HG03558 (cell line): ENCODE measurements around the gene RBM28.

Experiments used
- ATAC-seq: cut with Tn5 transposase; IDR thresholded peaks from one replicate; pipeline ENCODE4 v1.9.1; 2021; ENCODE audit warnings: moderate number of reproducible peaks; ENCODE audit not compliant: unreplicated experiment; ENCODE audit errors: extremely low read depth

The RBM28 gene, protein sequence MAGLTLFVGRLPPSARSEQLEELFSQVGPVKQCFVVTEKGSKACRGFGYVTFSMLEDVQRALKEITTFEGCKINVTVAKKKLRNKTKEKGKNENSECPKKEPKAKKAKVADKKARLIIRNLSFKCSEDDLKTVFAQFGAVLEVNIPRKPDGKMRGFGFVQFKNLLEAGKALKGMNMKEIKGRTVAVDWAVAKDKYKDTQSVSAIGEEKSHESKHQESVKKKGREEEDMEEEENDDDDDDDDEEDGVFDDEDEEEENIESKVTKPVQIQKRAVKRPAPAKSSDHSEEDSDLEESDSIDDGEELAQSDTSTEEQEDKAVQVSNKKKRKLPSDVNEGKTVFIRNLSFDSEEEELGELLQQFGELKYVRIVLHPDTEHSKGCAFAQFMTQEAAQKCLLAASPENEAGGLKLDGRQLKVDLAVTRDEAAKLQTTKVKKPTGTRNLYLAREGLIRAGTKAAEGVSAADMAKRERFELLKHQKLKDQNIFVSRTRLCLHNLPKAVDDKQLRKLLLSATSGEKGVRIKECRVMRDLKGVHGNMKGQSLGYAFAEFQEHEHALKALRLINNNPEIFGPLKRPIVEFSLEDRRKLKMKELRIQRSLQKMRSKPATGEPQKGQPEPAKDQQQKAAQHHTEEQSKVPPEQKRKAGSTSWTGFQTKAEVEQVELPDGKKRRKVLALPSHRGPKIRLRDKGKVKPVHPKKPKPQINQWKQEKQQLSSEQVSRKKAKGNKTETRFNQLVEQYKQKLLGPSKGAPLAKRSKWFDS

DNA sequence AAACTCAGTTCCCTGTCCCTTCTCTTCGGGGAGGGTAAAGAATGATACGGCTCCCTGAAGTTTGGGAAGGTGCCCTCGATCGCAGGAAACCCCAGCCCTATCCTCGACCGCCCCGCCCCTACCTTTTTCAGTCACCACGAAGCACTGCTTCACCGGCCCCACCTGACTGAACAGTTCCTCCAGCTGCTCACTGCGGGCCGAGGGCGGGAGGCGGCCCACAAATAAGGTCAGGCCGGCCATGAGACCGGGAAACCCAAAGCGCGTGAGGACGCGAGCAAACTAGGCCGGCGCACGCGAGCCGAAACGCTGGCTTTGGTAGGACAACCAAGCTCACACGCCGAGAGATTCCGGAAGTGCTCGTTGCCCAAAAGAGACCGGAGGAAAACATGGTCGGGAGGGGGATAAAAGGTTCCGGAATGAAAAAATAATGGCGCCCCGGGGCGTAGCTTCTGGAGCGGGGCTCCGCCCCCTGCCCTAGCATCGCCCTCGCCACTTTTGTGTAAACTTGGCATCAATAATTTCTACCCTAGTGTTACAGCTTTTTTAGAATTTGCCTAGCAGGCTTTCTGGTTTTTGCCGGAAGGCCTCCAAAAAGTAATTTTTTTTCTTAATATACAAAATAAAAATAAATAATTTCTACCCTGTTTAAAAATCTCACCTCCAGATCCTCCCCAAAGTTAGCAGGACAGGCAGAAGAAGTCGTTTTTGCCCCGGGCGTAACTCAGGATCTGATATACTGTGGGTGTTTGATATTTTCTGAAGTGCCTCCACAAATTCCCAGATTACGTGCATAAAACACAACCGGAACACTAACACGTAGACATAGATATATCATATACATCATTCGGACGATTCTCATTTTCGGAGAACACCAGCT lies at the start of gene RBM28:
Gene RBM28, minus strand, starts transcription at position 355 of the 877 bp plus-strand sequence. Its CDS starts 115 bp downstream, at position 240.
- ATAC-seq = peak; percentile 86

DNA sequence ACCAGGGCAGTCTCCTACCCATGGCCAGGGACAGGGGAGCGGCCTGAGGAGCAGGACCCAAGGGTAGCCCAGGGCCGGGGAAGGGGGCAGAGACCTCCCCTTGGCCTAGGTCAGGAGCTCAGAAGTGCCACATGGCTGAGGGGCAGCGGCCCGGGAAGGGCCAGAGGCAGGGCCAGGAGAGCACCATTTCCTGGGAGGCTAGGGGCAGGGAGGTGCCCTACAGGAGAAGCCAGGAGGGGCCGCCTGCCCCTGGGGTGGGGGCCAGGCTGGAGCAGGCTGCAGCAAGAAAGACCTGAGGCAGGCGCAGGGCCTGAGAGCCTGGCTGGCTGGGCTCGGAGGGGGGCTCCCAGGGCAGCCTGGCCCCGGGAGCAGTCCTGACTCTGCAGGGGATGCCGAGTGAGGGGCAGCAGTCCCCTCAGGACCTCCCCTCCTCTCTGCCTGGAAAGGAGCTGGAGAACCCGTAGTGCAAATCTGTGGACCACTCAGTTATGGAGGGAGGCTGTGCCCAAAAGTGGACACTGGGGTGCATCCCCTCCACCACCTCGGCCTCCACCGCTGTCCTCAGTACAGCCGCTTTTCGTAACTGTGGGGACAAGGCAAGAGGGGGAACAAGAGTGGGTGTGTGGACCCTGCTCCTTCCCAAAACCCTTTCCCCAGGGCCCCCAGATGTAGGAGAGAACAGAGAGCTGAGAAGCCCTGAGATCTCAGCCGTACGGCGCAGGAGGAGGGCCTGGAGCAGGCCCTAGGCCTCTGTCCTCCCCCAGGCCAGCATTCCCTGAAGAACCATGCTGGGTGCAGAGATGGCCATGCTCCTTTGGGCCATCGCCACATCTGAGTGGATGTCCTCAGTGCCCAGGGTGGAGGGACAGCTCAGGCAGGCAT lies 49.0 kb upstream of the RBM28 start:
- ATAC-seq = no peak

DNA sequence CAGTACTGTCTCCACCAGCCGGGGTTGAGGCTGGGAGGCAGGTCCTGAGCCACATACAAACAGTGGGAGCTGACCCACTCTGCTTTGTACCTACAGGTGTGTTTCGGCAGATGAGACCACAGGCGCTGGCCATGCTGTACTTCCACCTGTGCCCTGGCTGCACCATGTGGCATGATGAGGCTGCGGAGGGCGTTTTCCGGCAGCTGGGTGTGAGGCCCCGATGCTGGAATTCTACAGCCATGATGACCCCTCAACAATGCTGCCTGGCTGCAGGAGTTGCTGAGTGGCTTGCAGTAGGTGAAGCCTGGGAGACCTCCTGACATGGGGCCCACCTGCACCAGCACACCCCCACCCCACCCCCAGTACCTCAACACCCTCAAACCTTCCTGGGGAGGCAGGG lies 48.1 kb upstream of the RBM28 start:
- ATAC-seq = no peak

DNA sequence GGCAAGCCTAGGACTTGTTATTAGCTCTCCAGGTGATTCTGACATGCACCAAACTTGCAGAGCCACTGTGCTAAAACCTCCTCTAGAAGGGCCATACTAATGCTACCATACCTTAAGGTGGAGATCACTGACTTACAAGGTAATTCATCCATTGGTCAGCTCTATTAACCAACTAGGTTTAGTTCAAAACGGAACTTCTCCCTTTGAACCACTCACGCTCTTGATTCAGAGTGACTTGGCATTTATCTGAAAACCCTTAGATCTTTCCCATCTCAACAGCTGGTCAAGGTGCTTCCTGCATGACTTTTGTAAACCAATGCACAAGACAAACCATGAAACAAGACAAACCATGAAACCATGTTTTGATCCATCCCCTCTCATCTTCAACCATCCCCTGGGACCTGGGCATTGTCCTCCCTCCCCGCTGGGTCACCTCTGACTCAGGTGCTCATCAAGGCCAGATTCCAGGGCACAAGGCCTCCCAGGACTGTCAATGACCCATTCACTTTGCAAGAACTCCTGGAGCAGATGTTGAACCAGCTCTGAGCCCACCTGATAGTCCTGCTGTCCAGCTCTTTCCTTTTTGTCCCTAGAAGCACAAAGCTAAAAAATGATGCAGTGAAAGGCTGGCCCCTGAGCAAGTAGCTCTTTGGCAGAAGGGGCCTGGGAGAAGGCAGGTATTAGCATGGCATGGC lies 47.3 kb upstream of the RBM28 start:
- no peak for ATAC-seq

DNA sequence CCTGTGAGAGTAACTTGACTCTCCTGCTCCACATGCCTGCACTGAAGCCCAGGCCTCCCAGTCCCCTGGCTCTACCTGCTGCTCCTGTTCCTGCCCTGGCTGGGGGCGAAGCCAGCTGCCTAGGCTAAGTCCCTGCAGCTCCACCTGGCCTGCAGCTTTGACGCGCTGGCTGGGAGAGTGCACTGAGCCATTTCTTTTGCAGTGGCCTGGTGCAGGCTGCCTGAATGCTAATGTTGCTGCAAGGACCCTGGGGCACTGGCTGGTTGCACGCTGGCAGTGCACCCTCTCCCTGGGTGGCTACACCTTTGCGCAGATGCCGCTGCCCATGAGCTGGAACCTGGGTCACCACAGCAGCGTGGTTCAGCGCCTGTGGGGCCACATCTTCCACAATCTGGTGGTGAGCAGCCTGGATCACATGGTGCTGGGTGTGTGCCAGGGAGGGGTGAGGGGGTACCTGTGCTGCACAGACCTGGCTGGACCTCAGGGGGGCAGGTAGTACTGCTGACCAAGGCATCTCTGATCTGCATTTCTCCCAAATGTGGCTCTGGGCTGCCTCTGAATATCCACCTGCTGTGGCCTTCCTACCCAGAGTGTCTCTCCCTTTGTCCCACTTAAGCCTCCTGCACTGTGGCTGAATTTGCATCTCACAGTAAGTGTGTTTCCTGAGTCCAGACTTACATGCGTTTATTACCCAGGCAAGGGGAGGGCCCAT lies 46.1 kb upstream of the RBM28 start:
- ATAC-seq = no peak

DNA sequence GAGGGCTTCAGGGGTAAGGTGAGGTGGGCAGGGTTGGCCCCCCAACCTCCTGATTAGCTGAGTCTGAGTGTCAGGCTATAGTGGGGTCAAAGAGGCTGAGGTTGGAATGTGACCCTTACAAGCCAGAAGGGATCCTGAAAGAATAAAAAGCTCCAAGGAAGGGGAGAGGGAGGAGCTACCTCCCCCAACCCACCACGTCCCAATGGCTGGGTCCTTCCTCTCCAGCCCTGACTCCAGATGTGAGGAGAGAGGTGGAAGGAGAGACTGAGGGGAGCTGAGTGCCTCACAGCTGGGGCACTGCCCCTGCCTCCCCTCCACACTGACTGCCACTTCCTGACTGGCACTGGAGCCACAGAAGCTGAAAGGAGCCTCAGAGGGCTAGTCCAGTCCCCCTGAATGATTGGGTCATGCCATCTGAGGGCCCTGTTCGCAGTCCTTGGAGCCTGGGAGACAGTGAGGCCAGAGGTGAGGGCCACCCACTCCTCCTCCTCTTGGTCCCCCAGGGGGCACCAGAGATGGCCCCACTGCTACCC lies 45.4 kb upstream of the RBM28 start:
- ATAC-seq = no peak

DNA sequence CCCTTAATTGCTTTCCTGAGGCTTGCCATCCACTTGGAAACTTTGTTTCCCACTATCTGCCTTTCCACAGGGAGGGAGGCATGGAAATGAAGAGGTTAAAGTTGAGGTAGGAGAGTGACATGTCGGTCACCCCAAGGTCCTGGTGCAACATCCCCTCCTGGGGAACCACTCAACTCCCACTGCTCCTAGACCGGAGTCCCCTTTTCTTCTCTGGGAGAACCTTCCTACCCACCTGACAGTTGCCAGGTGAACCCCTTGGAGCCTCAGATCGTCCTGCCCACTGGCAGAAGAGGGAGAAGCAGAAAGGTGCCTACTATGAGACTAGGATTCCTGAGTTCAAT lies 44.4 kb upstream of the RBM28 start:
- no peak for ATAC-seq

DNA sequence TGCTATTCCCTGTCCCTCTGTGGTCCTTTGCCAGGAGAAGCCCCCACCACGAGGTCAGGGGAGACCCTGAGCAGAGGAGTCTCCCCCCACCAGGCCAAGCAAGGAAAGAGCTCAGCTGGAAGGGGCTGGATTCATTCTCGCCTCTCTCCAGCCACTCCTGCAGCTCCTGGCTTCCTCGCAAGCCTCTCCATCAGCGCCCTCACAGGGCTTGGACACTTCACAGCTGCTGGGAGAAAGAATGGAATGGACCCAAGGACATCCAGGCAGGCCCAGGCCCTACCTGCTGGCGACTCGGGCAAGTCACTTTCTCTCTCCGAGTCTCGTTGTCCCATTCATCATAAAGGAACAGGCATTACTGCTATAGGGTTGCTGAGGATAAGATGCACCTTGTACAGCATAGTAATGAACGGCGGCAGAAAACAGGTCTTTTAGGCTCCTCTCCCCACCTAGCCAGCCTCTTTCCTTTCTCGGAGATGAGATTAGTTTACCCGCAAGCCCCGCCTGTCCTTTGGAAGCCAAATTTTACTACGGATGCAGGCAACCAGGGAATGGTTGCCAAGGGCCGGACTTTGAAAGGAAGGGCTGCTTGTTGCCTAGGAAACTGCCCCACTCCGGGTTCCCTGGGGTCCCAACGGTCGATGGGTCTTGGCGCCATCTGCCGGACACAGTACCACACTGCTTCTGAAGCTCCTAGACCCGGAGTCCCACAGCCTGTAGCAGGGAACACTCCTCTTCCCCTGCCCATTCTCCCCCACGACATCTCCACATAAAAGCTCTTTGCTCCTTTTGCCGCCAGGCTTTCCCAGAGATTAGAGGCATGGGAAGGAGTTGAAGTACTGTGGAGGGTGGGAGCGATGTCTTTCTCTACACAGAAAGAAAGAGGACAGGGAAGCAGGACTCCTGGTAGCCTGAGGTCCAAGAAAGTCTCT lies 43.8 kb upstream of the RBM28 start:
- no peak for ATAC-seq

DNA sequence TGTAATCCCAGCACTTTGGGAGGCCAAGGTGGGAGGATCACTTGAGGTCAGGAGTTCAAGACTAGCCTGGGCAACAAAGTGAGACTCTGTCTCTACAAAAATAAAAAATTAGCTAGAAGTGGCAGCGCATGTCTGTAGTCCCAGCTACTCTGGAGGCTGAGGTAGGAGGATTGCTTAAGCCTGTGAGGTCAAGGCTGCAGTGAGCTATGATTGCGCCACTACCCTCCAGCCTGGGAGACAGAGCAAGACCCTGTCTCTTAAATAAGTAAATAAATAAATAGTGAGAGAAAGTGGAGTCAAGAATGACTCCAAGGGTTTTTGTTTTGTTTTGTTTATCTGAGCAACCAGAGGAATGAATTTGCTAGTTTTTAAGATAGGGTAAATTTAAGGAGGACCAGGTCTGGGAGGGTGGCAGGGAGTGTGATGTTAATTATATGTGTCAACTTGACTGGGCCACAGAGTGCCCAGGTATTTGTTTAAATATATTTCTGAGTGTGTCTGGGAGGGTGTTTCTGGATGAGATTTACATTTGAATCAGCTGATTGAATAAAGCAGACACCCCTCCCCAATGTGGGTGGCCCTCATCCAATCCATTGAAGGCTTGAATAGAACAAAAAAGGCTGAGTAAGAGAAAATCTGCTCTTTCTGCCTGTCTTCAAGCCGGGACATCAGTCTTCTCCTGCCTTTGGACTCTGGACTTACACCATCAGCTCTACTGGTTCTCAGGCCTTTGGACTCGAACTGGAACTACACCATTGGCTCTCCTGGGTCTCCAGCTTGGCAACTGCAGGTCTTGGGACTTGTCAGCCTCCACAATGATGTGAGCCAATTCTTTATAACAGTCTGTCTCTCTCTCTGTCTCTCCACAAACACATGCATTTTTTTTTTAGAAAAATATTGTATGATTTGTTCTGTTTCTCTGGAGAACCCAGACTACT lies 42.5 kb upstream of the RBM28 start:
- ATAC-seq = no peak

DNA sequence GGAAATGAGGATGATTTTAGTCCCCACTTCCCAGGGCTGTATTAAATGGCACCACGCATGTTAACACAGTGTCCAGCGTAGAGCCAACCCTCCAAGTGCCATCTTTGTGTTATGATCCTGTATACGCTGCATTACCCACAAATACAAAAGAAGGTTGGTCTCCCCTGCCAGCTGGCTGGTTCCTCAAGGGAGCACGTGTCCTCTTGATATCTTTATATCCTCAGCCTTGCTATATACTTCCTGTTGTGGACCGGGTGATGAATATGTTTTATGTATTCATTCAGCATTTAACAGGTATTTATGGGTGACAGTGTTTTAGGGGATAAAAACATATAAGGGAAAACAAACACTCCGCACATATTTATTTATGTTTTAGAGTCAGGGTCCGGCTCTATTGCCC lies 41.0 kb upstream of the RBM28 start:
- no peak for ATAC-seq

DNA sequence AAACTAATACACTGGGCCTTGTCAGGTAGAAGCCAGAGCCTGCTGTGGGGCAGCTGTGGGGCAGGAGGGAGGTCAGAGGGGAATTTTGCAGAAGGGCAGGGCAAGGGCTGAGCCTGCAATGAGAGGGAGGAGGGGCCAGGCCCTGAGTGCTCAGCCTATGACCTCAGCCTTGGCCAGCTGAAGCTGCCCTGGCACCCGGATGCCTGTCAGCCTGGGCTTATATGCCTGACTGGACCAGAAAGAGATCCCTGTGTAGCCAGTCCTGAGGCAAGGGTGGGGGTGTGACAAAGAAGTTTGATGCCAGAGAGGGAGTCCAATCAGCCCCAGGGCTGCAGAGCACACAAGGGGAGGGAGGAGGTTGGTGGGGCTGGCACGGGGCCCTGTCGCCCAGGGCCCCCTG lies 40.1 kb upstream of the RBM28 start:
- no peak for ATAC-seq

DNA sequence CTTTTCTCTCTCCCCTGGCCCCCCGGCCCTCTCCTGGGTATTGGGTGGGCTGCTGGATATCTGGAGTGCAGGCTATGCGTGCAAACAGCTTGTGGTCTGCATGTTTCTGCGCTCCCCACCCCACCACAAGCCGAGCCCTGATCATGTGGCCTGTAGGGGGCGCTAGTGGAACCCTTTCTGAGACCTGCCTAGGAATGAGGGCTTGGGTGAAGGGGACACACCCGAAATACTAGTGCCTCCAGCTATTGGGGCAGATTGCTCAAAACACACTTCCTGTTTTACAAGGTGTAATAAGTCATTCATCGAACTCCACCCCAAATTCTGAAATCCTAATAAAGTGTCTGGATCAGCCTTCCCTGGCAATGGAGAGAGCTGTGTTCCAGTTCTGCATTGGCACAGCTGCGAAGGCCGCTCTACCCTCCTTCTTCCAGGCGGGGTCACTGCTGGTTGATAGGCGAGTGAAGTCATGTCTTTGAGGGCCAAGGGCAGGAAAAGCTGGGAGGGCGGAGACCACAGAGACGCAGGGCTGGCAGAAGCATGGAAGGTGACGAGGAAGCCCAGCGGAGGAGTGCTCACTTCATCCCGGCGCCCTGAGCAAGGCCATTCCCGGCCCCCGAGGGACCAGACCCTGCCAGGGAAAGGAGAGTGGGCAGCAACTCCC lies 37.6 kb upstream of the RBM28 start:
- ATAC-seq = no peak

DNA sequence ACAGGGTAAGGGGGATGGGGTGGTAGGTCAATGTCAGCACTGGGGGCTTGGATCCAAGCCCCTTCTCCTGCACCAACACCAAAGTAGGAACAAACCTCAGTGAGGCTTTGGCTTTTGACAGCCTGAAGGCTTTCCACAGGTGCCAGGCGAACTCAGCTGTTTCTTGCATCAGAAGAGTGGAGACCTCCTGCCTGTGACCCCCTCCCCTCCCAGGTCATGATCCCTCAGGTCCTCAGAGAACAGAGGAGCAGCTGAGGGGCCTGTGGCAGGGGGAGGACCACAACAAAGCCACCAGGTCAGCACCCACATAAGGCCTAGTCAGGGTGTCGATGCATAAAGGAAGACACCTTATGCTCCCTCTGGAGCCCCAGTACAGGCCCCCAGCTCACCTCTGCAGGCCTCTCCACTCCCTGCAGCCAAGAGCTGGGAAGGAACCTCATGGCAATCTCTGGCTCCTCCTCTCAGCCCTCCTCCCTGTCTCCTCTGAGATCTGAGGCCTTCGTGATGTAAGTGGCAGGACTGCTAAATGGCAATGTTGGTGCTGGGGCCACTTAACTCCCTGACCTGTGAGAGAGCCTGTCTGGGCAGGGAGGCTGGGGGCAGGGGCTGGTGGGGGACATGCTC lies 36.9 kb upstream of the RBM28 start:
- no peak for ATAC-seq

DNA sequence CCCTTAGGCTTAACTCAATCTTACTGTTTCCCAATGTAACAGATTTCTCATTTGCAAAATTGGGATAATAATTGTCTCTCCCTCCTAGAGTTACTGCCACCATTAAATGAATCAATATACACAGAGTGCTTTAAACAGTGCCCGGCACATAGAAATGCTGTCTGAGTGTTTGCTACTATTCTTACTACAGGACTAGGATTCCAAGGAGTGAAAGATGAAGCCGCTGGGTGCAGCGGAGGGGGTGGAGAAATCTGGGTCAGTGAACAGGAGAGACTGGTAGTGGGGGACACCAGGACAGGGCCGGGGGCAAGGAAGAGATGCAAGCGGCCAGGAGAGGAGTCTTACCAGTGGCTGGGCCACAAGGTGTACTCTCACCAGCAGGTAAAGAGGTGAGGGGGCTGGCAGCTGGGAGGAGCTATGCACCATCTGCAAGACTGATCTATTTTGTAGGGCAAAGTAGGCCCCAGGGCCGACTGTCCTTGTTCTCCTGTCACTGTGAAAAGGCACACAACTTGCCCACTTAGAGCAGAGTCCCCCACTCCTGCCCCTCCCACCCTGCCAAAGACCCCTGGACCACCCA lies 36.3 kb upstream of the RBM28 start:
- no peak for ATAC-seq

DNA sequence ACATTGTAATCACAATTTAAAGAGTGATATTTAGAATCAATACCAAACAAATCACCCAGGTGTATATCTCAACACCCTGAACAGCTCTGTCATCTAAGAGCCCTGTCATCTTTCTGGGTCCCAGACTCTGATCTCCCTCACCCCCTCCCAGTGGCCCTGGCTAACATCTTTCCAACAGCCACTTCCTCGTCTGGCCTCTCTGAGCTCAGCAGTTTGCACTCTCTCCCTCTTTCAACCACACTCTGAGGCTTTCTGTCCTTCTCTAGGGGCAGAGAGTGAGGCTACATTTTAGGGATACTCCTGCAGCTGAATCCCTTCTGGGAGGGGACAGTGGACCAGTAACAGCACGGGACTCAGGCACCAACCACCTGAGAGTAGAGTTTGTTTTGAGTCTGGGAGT lies 34.9 kb upstream of the RBM28 start:
- no peak for ATAC-seq
